Kidney (tissue), 14 donors: ENCODE results near the gene TEX264. TPM values are rescaled to one million over a fixed set of nuclear protein-coding genes. Genes with fewer than 3 reads are reported as not detected.
"Not testable (repeated sequence)": the region's sequence is repeated elsewhere in the genome, so short reads cannot be mapped to it uniquely, and the experiment has no call there.

Experiments
- DNase-seq, 5 donors: peaks; one replicate each; pipeline ENCODE4 v3.0.0-alpha.2; 2013 to 2020
- FAIRE-seq: peaks from 2 replicates; lab custom pipeline; 2012; peaks lifted over from hg19 to GRCh38; lab: Jason Lieb, UNC
- H3K27ac ChIP-seq, 2 donors: one replicate each; pipeline ENCODE4 v1.7.0; 2013; ENCODE audit warnings: low read depth in 2 of 2, low read length in 2 of 2, inconsistent platforms in 1 of 2
- H3K27me3 ChIP-seq: one replicate; pipeline ENCODE4 v1.7.1; 2013; ENCODE audit warnings: low read length, inconsistent platforms; ENCODE audit not compliant: control insufficient read depth, insufficient read depth
- H3K36me3 ChIP-seq, 3 donors: one replicate each; pipeline versions ENCODE4 v1.7.0 to v1.7.1; 2013; ENCODE audit warnings: low read length in 3 of 3, control low read depth in 1 of 3, inconsistent platforms in 1 of 3; ENCODE audit not compliant: insufficient read depth in 3 of 3, control insufficient read depth in 2 of 3
- H3K4me1 ChIP-seq, 3 donors: one replicate each; pipeline versions ENCODE4 v1.7.0 to v1.7.1; 2013; ENCODE audit warnings: low read length in 3 of 3, inconsistent platforms in 1 of 3, low read depth in 1 of 3; ENCODE audit not compliant: control insufficient read depth in 2 of 3, insufficient read depth in 2 of 3
- H3K4me3 ChIP-seq, 3 donors: one replicate each; pipeline versions ENCODE4 v1.7.0 to v1.8.1; 2013; ENCODE audit warnings: low read length in 3 of 3, control low read depth in 1 of 3, inconsistent platforms in 1 of 3
- H3K9ac ChIP-seq, 3 donors: one replicate each; pipeline versions ENCODE4 v1.7.0 to v1.7.1; 2013; ENCODE audit warnings: low read length in 3 of 3, control low read depth in 1 of 3, inconsistent platforms in 1 of 3
- H3K9me3 ChIP-seq, 3 donors: one replicate each; pipeline versions ENCODE4 v1.7.0 to v1.7.1; 2013; ENCODE audit warnings: low read length in 3 of 3, control low read depth in 1 of 3, inconsistent platforms in 1 of 3; ENCODE audit not compliant: control insufficient read depth in 2 of 3, insufficient read depth in 1 of 3
- intact Hi-C: fragments of 100-400 bp; cut with DNase I; formaldehyde crosslinking; loops from one replicate; pipeline ENCODE4 v1.11.1; 2022
- polyA plus RNA-seq: library from polyadenylated mRNA; stranded (reverse); fragments of 350-450 nt; fragmentation: Illumina TruSeq; extraction: RNeasy Lipid Tissue Mini Kit (QIAGEN cat#74804); gene quantifications from one replicate; pipeline ENCODE4 v1.2.3, GENCODE V29; 2014; ENCODE audit warnings: low read depth, low replicate concordance; ENCODE audit not compliant: insufficient read depth
- total RNA-seq: library from RNA; stranded (reverse); fragmentation: NEBNext Ultra II Directional; extraction: Animal tissue kit (Norgen Biotek cat#: 25700); gene quantifications from one replicate; pipeline ENCODE4 v1.2.1, GENCODE V29; 2021
- TF ChIP-seq, protein P1 (sequence below): IDR thresholded peaks from 3 replicates; pipeline ENCODE4 v1.5.1; 2012; ENCODE audit warnings: mild to moderate bottlenecking, moderate library complexity, borderline replicate concordance; ENCODE audit not compliant: insufficient read depth; ENCODE audit errors: extremely low read depth
- donor health status: control.
- donor health status: control.
- donor health status: control.
- donor health status: control.
- donor health status: control.
- donor health status: DM: yes; HTN: yes; CAD: no.
- donor health status: Normal renal cell carcinoma (clear cell type).

TEX264 gene
- total and polyA plus RNA-seq, 2 donors from 2014 or later: 68.0 to 208 TPM

- intact Hi-C loops: no loop called here
- no peak for FAIRE-seq
- TF ChIP-seq, protein P1, sequence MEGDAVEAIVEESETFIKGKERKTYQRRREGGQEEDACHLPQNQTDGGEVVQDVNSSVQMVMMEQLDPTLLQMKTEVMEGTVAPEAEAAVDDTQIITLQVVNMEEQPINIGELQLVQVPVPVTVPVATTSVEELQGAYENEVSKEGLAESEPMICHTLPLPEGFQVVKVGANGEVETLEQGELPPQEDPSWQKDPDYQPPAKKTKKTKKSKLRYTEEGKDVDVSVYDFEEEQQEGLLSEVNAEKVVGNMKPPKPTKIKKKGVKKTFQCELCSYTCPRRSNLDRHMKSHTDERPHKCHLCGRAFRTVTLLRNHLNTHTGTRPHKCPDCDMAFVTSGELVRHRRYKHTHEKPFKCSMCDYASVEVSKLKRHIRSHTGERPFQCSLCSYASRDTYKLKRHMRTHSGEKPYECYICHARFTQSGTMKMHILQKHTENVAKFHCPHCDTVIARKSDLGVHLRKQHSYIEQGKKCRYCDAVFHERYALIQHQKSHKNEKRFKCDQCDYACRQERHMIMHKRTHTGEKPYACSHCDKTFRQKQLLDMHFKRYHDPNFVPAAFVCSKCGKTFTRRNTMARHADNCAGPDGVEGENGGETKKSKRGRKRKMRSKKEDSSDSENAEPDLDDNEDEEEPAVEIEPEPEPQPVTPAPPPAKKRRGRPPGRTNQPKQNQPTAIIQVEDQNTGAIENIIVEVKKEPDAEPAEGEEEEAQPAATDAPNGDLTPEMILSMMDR: no peak
Measured at GRCh38 chr3:51735950-51736349, 64.9 kb downstream of the TEX264 start.

DNA sequence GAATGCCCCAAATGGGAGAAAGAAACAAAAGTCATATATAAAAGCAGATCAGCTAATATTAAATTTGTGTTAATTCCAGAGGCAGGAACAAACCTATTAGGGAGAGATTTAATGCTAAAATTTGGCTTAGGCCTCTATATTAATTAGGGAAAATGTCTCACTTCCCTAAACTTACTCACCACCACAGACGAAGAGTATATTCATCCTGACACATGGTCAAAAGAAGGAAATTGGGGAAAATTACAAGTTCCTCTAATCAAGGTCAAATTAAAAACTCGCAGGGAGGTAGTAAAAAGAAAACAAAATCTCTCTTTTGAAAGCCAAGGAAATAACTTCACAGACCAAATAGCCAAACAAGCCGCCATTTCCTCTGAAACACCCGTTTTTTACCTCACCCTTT, 68.1 kb downstream of the TEX264 start:
- Histone ChIP-seq H3K9ac (no peak overlapping the region), H3K27me3 (no peaks in the 10 kb centered on the region), H3K27ac (no peak overlapping the region), H3K36me3 (no peaks in the 10 kb centered on the region), H3K4me1 (peaks cover 0 to 4% (median 0%) of the 10 kb centered on the region in 3 donors), H3K9me3 (no peaks in the 10 kb centered on the region), H3K4me3 (no peak overlapping the region)
- no peak for DNase-seq
- intact Hi-C loops: no loop called here
- TF ChIP-seq, protein P1: no peak
- no peak for FAIRE-seq

More at GRCh38 chr3:51735950-51736349, 64.9 kb downstream of the TEX264 start:
- peaks cover 0 to 4% (median 0%) of the 10 kb centered on the region in 3 donors for H3K4me1 ChIP-seq
- no peak for DNase-seq
- H3K4me3 ChIP-seq: no peak overlapping the region
- no peak overlapping the region for H3K27ac ChIP-seq
- no peaks in the 10 kb centered on the region for H3K36me3 ChIP-seq
- H3K27me3 ChIP-seq: no peaks in the 10 kb centered on the region
- no peak overlapping the region for H3K9ac ChIP-seq
- H3K9me3 ChIP-seq: no peaks in the 10 kb centered on the region

DNA sequence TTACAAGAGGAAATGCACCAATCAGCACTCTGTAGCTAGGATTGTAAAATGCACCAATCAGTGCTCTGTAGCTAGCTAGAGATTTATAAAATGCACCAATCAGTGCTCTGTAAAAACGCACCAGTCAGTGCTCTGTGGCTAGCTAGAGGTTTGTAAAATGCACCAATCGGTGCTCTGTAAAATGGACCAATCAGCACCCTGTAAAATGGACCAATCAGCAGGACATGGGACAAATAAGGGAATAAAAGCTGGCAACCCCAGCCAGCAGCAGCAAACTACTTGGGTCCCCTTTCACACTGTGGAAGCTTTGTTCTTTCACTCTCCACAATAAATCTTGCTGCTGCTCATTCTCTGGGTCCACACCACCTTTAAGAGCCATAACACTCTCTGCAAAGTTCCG, 71.3 kb downstream of the TEX264 start:
- H3K4me1 ChIP-seq, H3K4me3 ChIP-seq, H3K27ac ChIP-seq, H3K27me3 ChIP-seq, H3K9me3 ChIP-seq, intact Hi-C loops, DNase-seq, FAIRE-seq, H3K9ac ChIP-seq, H3K36me3 ChIP-seq: not testable (repeated sequence)

- H3K4me1 ChIP-seq, H3K36me3 ChIP-seq, H3K9ac ChIP-seq, H3K27me3 ChIP-seq, FAIRE-seq, intact Hi-C loops, DNase-seq, H3K27ac ChIP-seq, H3K9me3 ChIP-seq, H3K4me3 ChIP-seq: not testable (repeated sequence)
Measured at GRCh38 chr3:51742978-51743377, 71.9 kb downstream of the TEX264 start.
